ENCODE results near the gene SERPINE1.

GRCh38 chr7:101088858-101089529 lies 37.9 kb upstream of the SERPINE1 start:
- TF ChIP-seq CTCF (IDR thresholded peaks at IDR 0.05; ENCODE audit: low read length) (no peak), EZH2phosphoT487 (IDR thresholded peaks at IDR 0.05; ENCODE audit: low read length) (no peak)
